Stimulated activated CD8-positive, alpha-beta memory T cell treated with anti-CD3 and anti-CD28 coated beads, Interleukin-15, amount 100 ng/mL, for 4 hours (primary cell): ENCODE data around the gene CHPF2.

Source experiments
- DNase-seq, 2 donors: peaks; one replicate each; pipeline ENCODE4 v3.0.0-alpha.2; 2020; ENCODE audit warnings: low read depth in 2 of 2

Gene CHPF2

GRCh38 chr7:151232091-151232916 is at the start of gene CHPF2:
Gene CHPF2, plus strand, starts transcription at chr7:151232483. Its CDS starts 1,529 bp downstream, at chr7:151234012.
- DNase-seq: peak; percentile 77 to 82

- DNase-seq: no peak
These were observed 46.3 kb upstream of the CHPF2 start for GRCh38 chr7:151185762-151186639.

- DNase-seq: no peak
These were observed 45.5 kb upstream of the CHPF2 start, which contains the start of gene ASB10 for GRCh38 chr7:151186640-151187408. Gene ASB10, minus strand, starts transcription at chr7:151187250. Its CDS starts 120 bp downstream, at chr7:151187130.

- no peak for DNase-seq
These were observed 44.7 kb upstream of the CHPF2 start for GRCh38 chr7:151187409-151188251.

GRCh38 chr7:151188252-151188542 is 44.1 kb upstream of the CHPF2 start:
- DNase-seq: no peak

- DNase-seq: no peak
These were observed 43.2 kb upstream of the CHPF2 start for GRCh38 chr7:151189038-151189437.

- no peak for DNase-seq
These were observed 40.7 kb upstream of the CHPF2 start for GRCh38 chr7:151191544-151191943.

- no peak for DNase-seq
These were observed 40.2 kb upstream of the CHPF2 start for GRCh38 chr7:151192002-151192539.

- DNase-seq: no peak
These were observed 38.9 kb upstream of the CHPF2 start for GRCh38 chr7:151193203-151193978.

GRCh38 chr7:151194188-151194587 is 38.1 kb upstream of the CHPF2 start:
- DNase-seq: no peak

GRCh38 chr7:151195616-151196450 is 36.5 kb upstream of the CHPF2 start:
- DNase-seq: no peak

GRCh38 chr7:151197932-151198331 is 34.4 kb upstream of the CHPF2 start:
- no peak for DNase-seq

- no peak for DNase-seq
These were observed 33.1 kb upstream of the CHPF2 start for GRCh38 chr7:151198945-151199848.

- no peak for DNase-seq
These were observed 30.9 kb upstream of the CHPF2 start for GRCh38 chr7:151201344-151201743.

GRCh38 chr7:151201751-151202150 is 30.5 kb upstream of the CHPF2 start:
- DNase-seq: no peak

GRCh38 chr7:151202836-151203235 is 29.4 kb upstream of the CHPF2 start:
- DNase-seq: no peak

GRCh38 chr7:151204383-151205032 is 27.8 kb upstream of the CHPF2 start:
- no peak for DNase-seq

- DNase-seq: no peak
These were observed 26.6 kb upstream of the CHPF2 start for GRCh38 chr7:151205730-151206129.
